Hepatocyte (in vitro differentiated cells): ENCODE measurements around the gene MLXIP.

Experiments used
- CTCF ChIP-seq: fragments of 200-600 bp; sonication (generic); IDR thresholded peaks from 2 replicates; pipeline ENCODE4 v1.5.1; 2016; ENCODE audit warnings: antibody characterized with exemption, mild to moderate bottlenecking; ENCODE audit not compliant: poor library complexity
- EZH2 ChIP-seq: fragments of 200-600 bp; sonication (generic); IDR thresholded peaks from 2 replicates; pipeline ENCODE4 v1.6.1; 2016; ENCODE audit warnings: antibody characterized with exemption, mild to moderate bottlenecking, borderline replicate concordance
- EZH2phosphoT487 ChIP-seq: fragments of 200-600 bp; sonication (generic); IDR thresholded peaks from one replicate; pipeline ENCODE4 v1.6.1; 2018; ENCODE audit warnings: antibody characterized with exemption, mild to moderate bottlenecking, low read depth, moderate library complexity; ENCODE audit not compliant: unreplicated experiment, severe bottlenecking

GRCh38 chr12:122107261-122107660, 28.7 kb downstream of the MLXIP start:
- TF ChIP-seq EZH2 (no peak), CTCF (no peak), EZH2phosphoT487 (no peak)
